CD14-positive monocyte (primary cell): ENCODE measurements around the gene MUC13. TPM values are rescaled to one million over a fixed set of nuclear protein-coding genes. Genes with fewer than 3 reads are reported as not detected.

Experiments used
- DNase-seq, 3 donors: peaks; one replicate each; pipeline ENCODE4 v3.0.0-alpha.2; 2011 to 2022
- H2AFZ ChIP-seq: 2 replicates; pipeline ENCODE4 v1.6.0; 2012; ENCODE audit warnings: mild to moderate bottlenecking, low read depth, low read length, inconsistent platforms; ENCODE audit not compliant: insufficient read depth, poor library complexity, severe bottlenecking
- H3K27ac ChIP-seq, 2 donors: 1 replicate in 1 of 2; 2 replicates in 1 of 2; pipeline ENCODE4 v1.5.1; 2012 to 2013; ENCODE audit warnings: low read length in 2 of 2, control low read depth in 1 of 2, inconsistent platforms in 1 of 2, low read depth in 1 of 2, mild to moderate bottlenecking in 1 of 2
- H3K27me3 ChIP-seq, 2 donors: one replicate each; pipeline versions ENCODE4 v1.6.0 to v1.6.1; 2011 to 2013; ENCODE audit warnings: low read length in 2 of 2; ENCODE audit not compliant: control insufficient read depth in 2 of 2, insufficient read depth in 2 of 2
- H3K36me3 ChIP-seq, 2 donors: replicated peaks in 1 of 2; 1 replicate in 1 of 2; 2 replicates in 1 of 2; pipeline versions ENCODE4 v1.5.1 to v1.6.1; 2012 to 2013; ENCODE audit warnings: low read length in 2 of 2, control low read depth in 1 of 2, inconsistent platforms in 1 of 2, mild to moderate bottlenecking in 1 of 2; ENCODE audit not compliant: insufficient read depth in 2 of 2, control insufficient read depth in 1 of 2
- H3K4me1 ChIP-seq, 2 donors: 1 replicate in 1 of 2; 2 replicates in 1 of 2; pipeline versions ENCODE4 v1.5.1 to v1.6.1; 2012 to 2013; ENCODE audit warnings: low read length in 2 of 2, control low read depth in 1 of 2, inconsistent platforms in 1 of 2, mild to moderate bottlenecking in 1 of 2, moderate library complexity in 1 of 2; ENCODE audit not compliant: insufficient read depth in 2 of 2, control insufficient read depth in 1 of 2
- H3K4me2 ChIP-seq: replicated peaks from 2 replicates; pipeline ENCODE3; 2012; ENCODE audit warnings: low read length, moderate library complexity, mild to moderate bottlenecking; ENCODE audit not compliant: poor library complexity, severe bottlenecking; ENCODE audit errors: extremely low read depth
- H3K4me3 ChIP-seq, 3 experiments: fragments of 200-600 bp in 1 of 3; sonication (generic) in 1 of 3; replicated peaks in 1 of 3; 1 replicate in 2 of 3; 2 replicates in 1 of 3; pipeline ENCODE4 v1.5.1; 2011 to 2013; ENCODE audit warnings: low read length in 3 of 3, mild to moderate bottlenecking in 3 of 3, control low read depth in 2 of 3, low read depth in 2 of 3, inconsistent platforms in 1 of 3, moderate library complexity in 1 of 3
- H3K79me2 ChIP-seq: 2 replicates; pipeline ENCODE4 v1.6.0; 2012; ENCODE audit warnings: mild to moderate bottlenecking, control low read depth, inconsistent platforms, low read length, moderate library complexity; ENCODE audit not compliant: insufficient read depth
- H3K9ac ChIP-seq: 2 replicates; pipeline ENCODE4 v1.6.0; 2017; ENCODE audit warnings: low read length, mild to moderate bottlenecking; ENCODE audit not compliant: insufficient read depth, poor library complexity, severe bottlenecking
- H3K9me3 ChIP-seq, 2 donors: replicated peaks in 1 of 2; 1 replicate in 1 of 2; 2 replicates in 1 of 2; pipeline versions ENCODE4 v1.5.1 to v1.6.1; 2012 to 2013; ENCODE audit warnings: low read length in 2 of 2, control low read depth in 1 of 2; ENCODE audit not compliant: control insufficient read depth in 1 of 2, insufficient read depth in 1 of 2
- H4K20me1 ChIP-seq: 2 replicates; pipeline ENCODE4 v1.6.0; 2012; ENCODE audit warnings: mild to moderate bottlenecking, low read length, control low read depth, moderate library complexity; ENCODE audit not compliant: insufficient read depth
- H3K27ac Mint-ChIP-seq, 7 donors: one replicate each; pipeline ENCODE4 v1.8.0; 2020; ENCODE audit warnings: mild to moderate bottlenecking in 7 of 7, mixed read lengths in 7 of 7, moderate library complexity in 6 of 7, inconsistent platforms in 2 of 7
- H3K27me3 Mint-ChIP-seq, 3 donors: one replicate each; pipeline ENCODE4 v1.8.0; 2021 to 2022; ENCODE audit warnings: low read depth in 3 of 3, mild to moderate bottlenecking in 3 of 3, mixed read lengths in 3 of 3, moderate library complexity in 3 of 3, inconsistent platforms in 1 of 3
- H3K36me3 Mint-ChIP-seq, 2 donors: one replicate each; pipeline ENCODE4 v1.8.0; 2020; ENCODE audit warnings: mixed read lengths in 2 of 2, inconsistent platforms in 1 of 2, mild to moderate bottlenecking in 1 of 2
- H3K4me1 Mint-ChIP-seq: one replicate; pipeline ENCODE4 v1.8.0; 2020; ENCODE audit warnings: mild to moderate bottlenecking, mixed read lengths
- H3K4me3 Mint-ChIP-seq, 2 donors: one replicate each; pipeline ENCODE4 v1.8.0; 2020; ENCODE audit warnings: mild to moderate bottlenecking in 2 of 2, mixed read lengths in 2 of 2, moderate library complexity in 1 of 2
- H3K9me3 Mint-ChIP-seq, 7 donors: one replicate each; pipeline ENCODE4 v1.8.0; 2020 to 2022; ENCODE audit warnings: mixed read lengths in 7 of 7, mild to moderate bottlenecking in 6 of 7, moderate library complexity in 6 of 7, inconsistent platforms in 2 of 7
- CTCF ChIP-seq: fragments of 200-600 bp; IDR thresholded peaks from one replicate; pipeline ENCODE4 v1.8.0; 2022; ENCODE audit warnings: antibody characterized with exemption, mild to moderate bottlenecking
- WGBS: methylation state at CpG from one replicate; pipeline ENCODE4 v1.1.5; 2013; ENCODE audit warnings: missing lambda C conversion rate; ENCODE audit not compliant: insufficient coverage; 5-methylcytosine and 5-hydroxymethylcytosine counted together
- intact Hi-C, 2 donors: fragments of 100-400 bp; cut with micrococcal nuclease; formaldehyde crosslinking; loops; one replicate each; pipeline versions ENCODE4 v1.15.0 to v1.15.1; 2023
- polyA plus RNA-seq, 3 donors: library from polyadenylated mRNA; depleted of rRNA in 1 of 3; unstranded in 2 of 3; stranded (reverse) in 1 of 3; fragments of 300-500 nt in 2 of 3; fragments of >200 nt in 1 of 3; fragmentation: Illumina TruSeq in 2 of 3; gene quantifications; 1 replicate in 2 of 3; 2 replicates in 1 of 3; pipeline ENCODE4 v1.2.3, GENCODE V29; 2012 to 2021

Gene MUC13
- polyA plus RNA-seq, 3 donors = not detected

DNA sequence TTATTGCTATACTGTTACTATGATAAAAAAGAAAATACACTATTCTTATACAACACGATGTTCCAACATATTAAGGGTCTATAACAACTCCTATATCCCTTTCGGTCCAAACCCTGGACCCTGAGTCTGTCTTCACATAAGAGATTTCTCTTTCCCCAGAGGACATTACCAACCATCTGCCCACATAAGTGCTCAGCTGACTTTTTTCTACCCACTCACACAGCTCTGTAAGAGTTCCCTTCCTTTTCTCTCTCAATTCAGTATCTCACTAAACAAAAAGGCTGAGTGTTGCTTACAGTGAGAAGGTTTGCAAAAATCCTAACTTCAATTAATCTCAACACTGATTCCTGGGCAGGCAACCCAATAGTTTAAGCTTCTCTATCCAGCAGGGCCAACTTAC is 77.9 kb downstream of the MUC13 start:
- no peaks in the 10 kb centered on the region for H4K20me1 ChIP-seq
- Mint-ChIP-seq H3K27ac (no peak overlapping the region), H3K27me3 (peaks cover 2 to 6% (median 5%) of the 10 kb centered on the region in 3 donors), H3K4me1 (no peaks in the 10 kb centered on the region), H3K36me3 (no peaks in the 10 kb centered on the region), H3K9me3 (peaks cover 0 to under 1% (median 0%) of the 10 kb centered on the region in 7 donors), H3K4me3 (no peak overlapping the region)
- H3K4me2 ChIP-seq = no peak overlapping the region
- H3K4me1 ChIP-seq = no peaks in the 10 kb centered on the region
- no peak overlapping the region for H3K27ac ChIP-seq
- H3K27me3 ChIP-seq = no peaks in the 10 kb centered on the region
- no peaks in the 10 kb centered on the region for H3K79me2 ChIP-seq
- no peak for TF ChIP-seq CTCF
- H3K36me3 ChIP-seq = no peaks in the 10 kb centered on the region
- intact Hi-C loops = no loop called here
- H3K4me3 ChIP-seq = no peak overlapping the region
- no peak overlapping the region for H3K9ac ChIP-seq
- no peak for DNase-seq
- no peaks in the 10 kb centered on the region for H3K9me3 ChIP-seq
- no peak overlapping the region for H2AFZ ChIP-seq
- 100% methylated on average over 2 of the region's 2 CpGs for WGBS

Other genes starting within 250 kb of the MUC13 start
- 10 to 100 TPM in 1 of 3 donors, 1 to 10 TPM in 2; 4.6 to 13.5 (median 9.1) TPM for gene UMPS, start 204.3 kb downstream of the MUC13 start, polyA plus RNA-seq
- 1 to 10 TPM in 2 of 3 donors, under 1 TPM in 1; 0.68 to 1.2 (median 1.0) TPM for gene ITGB5, start 47.4 kb downstream of the MUC13 start, polyA plus RNA-seq
- 1 to 10 TPM in 1 of 3 donors, under 1 TPM in 2; 0.28 to 4.2 (median 0.69) TPM for gene HEG1, start 121.2 kb upstream of the MUC13 start, polyA plus RNA-seq